Muscle layer of colon (tissue), 2 donors: Measurements from ENCODE around the gene MIX23.

Source experiments
- H3K27ac ChIP-seq: one replicate; pipeline ENCODE4 v1.7.0; 2013; ENCODE audit warnings: low read depth, mild to moderate bottlenecking, low read length, moderate library complexity
- H3K27me3 ChIP-seq, 2 donors: one replicate each; pipeline ENCODE4 v1.7.0; 2013; ENCODE audit warnings: low read length in 2 of 2, mild to moderate bottlenecking in 2 of 2; ENCODE audit not compliant: insufficient read depth in 2 of 2, control insufficient read depth in 1 of 2
- H3K36me3 ChIP-seq: one replicate; pipeline ENCODE4 v1.7.0; 2013; ENCODE audit warnings: mild to moderate bottlenecking, low read length; ENCODE audit not compliant: insufficient read depth
- H3K4me1 ChIP-seq: one replicate; pipeline ENCODE4 v1.7.0; 2013; ENCODE audit warnings: mild to moderate bottlenecking, low read length; ENCODE audit not compliant: insufficient read depth
- H3K4me3 ChIP-seq, 2 donors: one replicate each; pipeline ENCODE4 v1.7.0; 2013; ENCODE audit warnings: low read length in 2 of 2, low read depth in 1 of 2, mild to moderate bottlenecking in 1 of 2, moderate library complexity in 1 of 2
- H3K9ac ChIP-seq: one replicate; pipeline ENCODE4 v1.7.0; 2013; ENCODE audit warnings: low read length
- H3K9me3 ChIP-seq: one replicate; pipeline ENCODE4 v1.7.0; 2013; ENCODE audit warnings: mild to moderate bottlenecking, low read length
- donor health status: abdominal sarcoma.
- donor health status: Adenocarcinoma of cecum.

Gene MIX23

GRCh38 chr3:122382888-122383666 is at the start of gene MIX23:
MIX23 (minus strand) TSS chr3:122383231; CDS start chr3:122383224, 7 bp downstream.
- H3K9ac ChIP-seq = peak within 1 kb of the TSS; percentile 79
- no peaks in the 10 kb centered on the region for H3K27me3 ChIP-seq
- H3K27ac ChIP-seq = peak within 1 kb of the TSS; percentile 98
- peaks cover 19% of the 10 kb centered on the region for H3K36me3 ChIP-seq
- peak within 1 kb of the TSS; percentile 57 to 83 for H3K4me3 ChIP-seq
- peaks cover 18% of the 10 kb centered on the region for H3K4me1 ChIP-seq
- no peaks in the 10 kb centered on the region for H3K9me3 ChIP-seq

DNA sequence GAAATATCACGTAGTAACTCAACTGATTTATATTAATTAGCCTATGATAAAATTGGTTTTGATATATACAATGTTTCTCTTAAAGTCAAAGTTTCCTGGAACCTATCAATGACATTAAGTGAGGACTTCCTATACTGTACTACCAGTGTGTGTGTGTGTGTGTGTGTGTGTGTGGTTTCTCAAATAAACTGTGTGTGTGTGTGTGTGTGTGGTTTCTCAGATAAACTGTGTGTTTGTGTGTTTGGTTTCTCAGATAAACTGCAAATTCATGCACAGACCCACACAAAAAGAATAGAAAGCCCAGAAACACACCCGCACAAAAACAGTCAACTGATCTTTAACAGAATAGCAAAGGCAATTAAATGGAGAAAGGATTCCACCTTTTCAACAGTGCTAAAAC is 47.3 kb upstream of the MIX23 start:
- Histone ChIP-seq H3K4me1 (no peaks in the 10 kb centered on the region), H3K9me3 (no peaks in the 10 kb centered on the region), H3K27ac (no peak overlapping the region), H3K9ac (no peak overlapping the region), H3K4me3 (no peak overlapping the region), H3K36me3 (peaks cover 31% of the 10 kb centered on the region), H3K27me3 (no peaks in the 10 kb centered on the region)

GRCh38 chr3:122427857-122428471 is 44.9 kb upstream of the MIX23 start:
- H3K27me3 ChIP-seq = no peaks in the 10 kb centered on the region
- no peak overlapping the region for H3K9ac ChIP-seq
- peaks cover 31% of the 10 kb centered on the region for H3K36me3 ChIP-seq
- no peak overlapping the region for H3K27ac ChIP-seq
- no peak overlapping the region for H3K4me3 ChIP-seq
- H3K4me1 ChIP-seq = no peaks in the 10 kb centered on the region
- no peaks in the 10 kb centered on the region for H3K9me3 ChIP-seq

DNA sequence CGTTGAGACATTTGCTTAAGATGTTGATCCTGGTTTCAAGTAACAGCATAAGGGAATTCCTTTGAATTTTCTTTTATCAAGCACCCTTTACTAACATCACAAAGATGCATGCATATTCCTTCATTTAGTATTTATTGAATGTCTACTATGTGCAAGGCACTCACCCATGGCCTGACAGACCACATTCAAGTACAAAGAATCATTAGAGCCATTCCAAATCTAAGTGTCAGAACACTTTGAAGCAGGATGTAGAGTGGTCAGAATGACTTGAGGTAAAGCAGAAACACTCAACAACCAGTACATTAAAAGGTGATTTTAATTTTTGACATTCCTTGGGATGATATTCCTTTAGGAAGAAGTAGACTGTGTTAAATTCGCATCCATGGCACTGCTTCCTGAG is 38.8 kb upstream of the MIX23 start:
- H3K4me3 ChIP-seq = no peak overlapping the region
- H3K4me1 ChIP-seq = no peaks in the 10 kb centered on the region
- H3K9ac ChIP-seq = no peak overlapping the region
- H3K9me3 ChIP-seq = no peaks in the 10 kb centered on the region
- H3K27me3 ChIP-seq = no peaks in the 10 kb centered on the region
- peaks cover 23% of the 10 kb centered on the region for H3K36me3 ChIP-seq
- no peak overlapping the region for H3K27ac ChIP-seq

- no peaks in the 10 kb centered on the region for H3K9me3 ChIP-seq
- H3K27me3 ChIP-seq = no peaks in the 10 kb centered on the region
- H3K4me3 ChIP-seq = no peak overlapping the region
- H3K9ac ChIP-seq = no peak overlapping the region
- H3K36me3 ChIP-seq = peaks cover 16% of the 10 kb centered on the region
- H3K27ac ChIP-seq = no peak overlapping the region
- no peaks in the 10 kb centered on the region for H3K4me1 ChIP-seq
These were observed 38.1 kb upstream of the MIX23 start for GRCh38 chr3:122421101-122421500.

DNA sequence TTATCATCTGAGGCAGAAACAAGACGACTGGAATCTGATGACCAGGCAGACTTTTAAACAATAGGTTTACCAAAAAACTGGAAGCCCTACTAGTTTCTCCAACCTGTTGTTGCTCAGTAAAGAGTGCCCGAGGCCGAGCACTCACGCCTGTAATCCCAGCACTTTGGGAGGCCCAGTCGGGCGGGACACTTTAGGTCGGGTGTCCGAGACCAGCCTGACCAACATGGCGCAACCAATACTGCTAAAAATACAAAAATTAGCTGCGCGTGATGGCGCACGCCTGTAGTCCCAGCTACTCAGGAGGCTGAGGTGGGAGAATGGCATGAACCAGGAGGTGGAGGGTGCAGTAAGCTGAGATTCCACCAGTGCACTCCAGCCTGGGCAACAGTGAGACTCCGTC is 33.9 kb upstream of the MIX23 start:
- H3K9me3 ChIP-seq = no peaks in the 10 kb centered on the region
- no peaks in the 10 kb centered on the region for H3K27me3 ChIP-seq
- peak overlapping the region; percentile 71 for H3K27ac ChIP-seq
- H3K9ac ChIP-seq = peak overlapping the region; percentile 61
- peaks cover 6% of the 10 kb centered on the region for H3K36me3 ChIP-seq
- H3K4me3 ChIP-seq = peak overlapping the region; percentile 77 to 97
- peaks cover 10% of the 10 kb centered on the region for H3K4me1 ChIP-seq

DNA sequence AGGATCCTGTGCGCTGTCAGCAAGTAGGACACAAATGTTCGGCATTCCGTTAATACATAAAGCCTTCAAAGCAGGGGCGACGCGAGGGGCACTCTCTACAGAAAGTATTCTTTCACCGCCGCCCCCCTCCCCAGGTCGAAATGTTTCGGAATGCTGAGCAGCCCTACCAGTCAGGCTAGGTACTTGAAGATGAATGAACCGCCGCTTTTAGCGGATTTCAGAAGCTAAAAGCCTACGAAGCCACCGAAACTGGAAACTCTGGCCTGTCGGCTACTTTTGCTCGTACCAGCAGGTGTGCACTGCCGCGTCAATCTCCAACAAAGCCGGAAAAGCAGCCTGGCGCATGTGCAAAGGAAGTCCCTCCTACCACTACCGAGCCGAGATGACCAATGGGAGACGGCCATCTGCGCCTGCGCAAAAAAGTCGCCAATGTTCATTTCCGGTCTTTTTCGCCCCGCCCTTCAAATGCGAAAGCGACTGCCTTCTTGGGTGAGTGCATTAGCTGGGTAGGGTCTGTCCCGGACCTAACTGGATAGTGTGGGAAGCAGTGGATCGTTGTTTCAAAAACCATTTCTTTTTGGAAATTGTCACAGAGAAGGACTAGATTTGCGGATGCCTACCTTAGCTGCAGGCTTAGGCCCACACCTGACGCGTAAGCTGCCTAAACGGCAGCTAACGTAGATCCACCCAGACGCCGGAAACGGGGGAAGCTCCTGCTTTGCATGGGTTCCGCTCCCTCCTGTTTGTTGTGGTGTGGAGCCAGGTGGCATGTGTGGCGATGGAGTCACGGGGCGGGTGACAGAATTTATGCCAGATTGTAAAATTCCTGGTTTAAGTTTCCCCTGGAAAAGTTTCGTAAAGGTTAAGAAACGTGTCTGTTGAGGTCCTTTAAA is 33.0 kb upstream of the MIX23 start, which contains the start of gene WDR5B:
WDR5B (minus strand) TSS at position 301 of the 893 bp plus-strand sequence. CDS start 534 bp downstream, outside the sequence.
- H3K4me1 ChIP-seq = peaks cover 10% of the 10 kb centered on the region
- H3K9ac ChIP-seq = peak within 1 kb of the TSS; percentile 61
- H3K4me3 ChIP-seq = peak within 1 kb of the TSS; percentile 77 to 97
- peak within 1 kb of the TSS; percentile 71 for H3K27ac ChIP-seq
- peaks cover 8% of the 10 kb centered on the region for H3K36me3 ChIP-seq
- H3K9me3 ChIP-seq = no peaks in the 10 kb centered on the region
- no peaks in the 10 kb centered on the region for H3K27me3 ChIP-seq

- peak overlapping the region; percentile 77 to 97 for H3K4me3 ChIP-seq
- peaks cover 16% of the 10 kb centered on the region for H3K36me3 ChIP-seq
- no peaks in the 10 kb centered on the region for H3K27me3 ChIP-seq
- no peaks in the 10 kb centered on the region for H3K9me3 ChIP-seq
- peak overlapping the region; percentile 61 for H3K9ac ChIP-seq
- peaks cover 10% of the 10 kb centered on the region for H3K4me1 ChIP-seq
- H3K27ac ChIP-seq = peak overlapping the region; percentile 71
These were observed 32.2 kb upstream of the MIX23 start for GRCh38 chr3:122415104-122415744.

DNA sequence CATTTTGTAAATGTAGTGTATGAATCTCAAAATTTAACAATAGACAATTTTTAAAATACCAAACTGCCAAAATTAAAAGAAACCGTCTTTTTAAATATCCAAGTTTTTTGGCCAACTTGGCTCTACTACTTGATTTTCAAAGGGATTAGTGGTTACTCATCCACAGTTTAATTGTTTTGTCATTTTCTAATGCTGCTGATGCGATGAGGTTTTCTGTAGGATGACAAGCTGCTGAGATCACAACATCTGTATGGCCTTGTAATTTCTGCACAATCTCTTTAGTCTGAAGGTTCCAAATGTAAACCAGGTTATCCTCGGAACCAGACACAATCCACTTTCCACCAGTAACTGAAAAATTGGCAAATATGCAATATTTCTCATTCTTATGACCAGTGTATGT is 31.4 kb upstream of the MIX23 start:
- Histone ChIP-seq H3K27ac (no peak overlapping the region), H3K9ac (no peak overlapping the region)

GRCh38 chr3:122410639-122411038 is 27.6 kb upstream of the MIX23 start:
- no peak overlapping the region for H3K4me3 ChIP-seq
- H3K27me3 ChIP-seq = no peaks in the 10 kb centered on the region
- no peak overlapping the region for H3K27ac ChIP-seq
- H3K9ac ChIP-seq = no peak overlapping the region
- H3K36me3 ChIP-seq = peaks cover 59% of the 10 kb centered on the region
- H3K4me1 ChIP-seq = peaks cover 10% of the 10 kb centered on the region
- no peaks in the 10 kb centered on the region for H3K9me3 ChIP-seq

More for the DNA sequence above, 31.4 kb upstream of the MIX23 start:
- no peak overlapping the region for H3K4me3 ChIP-seq
- peaks cover 24% of the 10 kb centered on the region for H3K36me3 ChIP-seq
- H3K4me1 ChIP-seq = peaks cover 10% of the 10 kb centered on the region
- H3K27me3 ChIP-seq = no peaks in the 10 kb centered on the region
- no peaks in the 10 kb centered on the region for H3K9me3 ChIP-seq

- no peaks in the 10 kb centered on the region for H3K9me3 ChIP-seq
- H3K9ac ChIP-seq = no peak overlapping the region
- H3K4me1 ChIP-seq = peaks cover 6% of the 10 kb centered on the region
- H3K36me3 ChIP-seq = peaks cover 65% of the 10 kb centered on the region
- H3K27ac ChIP-seq = no peak overlapping the region
- H3K27me3 ChIP-seq = no peaks in the 10 kb centered on the region
- no peak overlapping the region for H3K4me3 ChIP-seq
These were observed 27.1 kb upstream of the MIX23 start for GRCh38 chr3:122410111-122410510.
